HuH-7 (cell line): Measurements from ENCODE around the gene IFITM1.

ENCODE experiments used
- DNase-seq: peaks from one replicate; pipeline ENCODE4 v3.0.0; 2011; ENCODE audit warnings: low spot score

Gene IFITM1

GRCh38 chr11:293852-294661, 19.8 kb upstream of the IFITM1 start:
- DNase-seq = no peak

GRCh38 chr11:294780-295179, 19.1 kb upstream of the IFITM1 start:
- DNase-seq = no peak

GRCh38 chr11:295351-296170, 18.3 kb upstream of the IFITM1 start:
- no peak for DNase-seq

- no peak for DNase-seq
Observed at GRCh38 chr11:296171-297050, 17.4 kb upstream of the IFITM1 start.

- no peak for DNase-seq
Observed at GRCh38 chr11:297051-297585, 16.7 kb upstream of the IFITM1 start.

GRCh38 chr11:297586-298405, 16.0 kb upstream of the IFITM1 start:
- no peak for DNase-seq

- no peak for DNase-seq
Observed at GRCh38 chr11:298406-299065, 15.3 kb upstream of the IFITM1 start.

GRCh38 chr11:299081-299891, 14.6 kb upstream of the IFITM1 start, which contains the start of gene IFITM5:
Gene IFITM5 (minus strand): TSS chr11:299526. CDS start chr11:299490, 36 bp downstream.
- no peak for DNase-seq

- no peak for DNase-seq
Observed at GRCh38 chr11:299951-300735, 13.7 kb upstream of the IFITM1 start.

GRCh38 chr11:303363-303762, 10.5 kb upstream of the IFITM1 start:
- no peak for DNase-seq

- DNase-seq = no peak
Observed at GRCh38 chr11:304061-304506, 9.8 kb upstream of the IFITM1 start.

GRCh38 chr11:304915-305843, 8.7 kb upstream of the IFITM1 start:
- DNase-seq = peak; percentile 94

- no peak for DNase-seq
Observed at GRCh38 chr11:305844-306211, 8.0 kb upstream of the IFITM1 start.

- no peak for DNase-seq
Observed at GRCh38 chr11:306645-307371, 7.0 kb upstream of the IFITM1 start.

GRCh38 chr11:307766-308708, 5.8 kb upstream of the IFITM1 start, which contains the start of gene IFITM2:
Gene IFITM2 (plus strand): TSS chr11:307816. CDS start chr11:308193, 377 bp downstream.
- DNase-seq = peak; percentile 59
